HepG2 (cell line): ENCODE measurements around the gene ZNF333. TPM values are rescaled to one million over a fixed set of nuclear protein-coding genes. Genes with fewer than 3 reads are reported as not detected.

Experiments used
- ELF4 ChIP-seq: sonication (generic); formaldehyde crosslinking; IDR thresholded peaks from 2 replicates; pipeline ENCODE4 v1.5.0; 2020; ENCODE audit warnings: missing genetic modification reagents, mild to moderate bottlenecking, moderate library complexity, borderline replicate concordance
- KAT7 ChIP-seq: IDR thresholded peaks from 2 replicates; pipeline ENCODE4 v1.6.1; 2018; ENCODE audit warnings: borderline replicate concordance, missing compliant biosample characterization
- KLF16 ChIP-seq, 2 experiments: sonication (generic) in 1 of 2; formaldehyde crosslinking in 1 of 2; IDR thresholded peaks; 2 replicates each; pipeline versions ENCODE4 v1.6.1 to v1.8.0; 2016 to 2023; ENCODE audit warnings: missing genetic modification reagents in 2 of 2, missing compliant biosample characterization in 1 of 2
- MTF1 ChIP-seq: sonication (generic); formaldehyde crosslinking; IDR thresholded peaks from 2 replicates; pipeline ENCODE4 v1.5.0; 2020; ENCODE audit warnings: missing genetic modification reagents
- RBFOX2 ChIP-seq: fragments of 200-400 bp; formaldehyde crosslinking; IDR thresholded peaks from 2 replicates; pipeline ENCODE4 v1.6.1; 2017; ENCODE audit warnings: low read depth, mild to moderate bottlenecking, low read length
- SALL2 ChIP-seq: sonication (generic); formaldehyde crosslinking; IDR thresholded peaks from 2 replicates; pipeline ENCODE4 v1.8.1; 2023; ENCODE audit warnings: mild to moderate bottlenecking, missing genetic modification reagents, inconsistent platforms
- TCF7L2 ChIP-seq: IDR thresholded peaks from 2 replicates; pipeline ENCODE4 v1.6.1; 2011; ENCODE audit warnings: mild to moderate bottlenecking, low read depth, low read length, moderate library complexity
- TERF1 ChIP-seq: sonication (generic); formaldehyde crosslinking; IDR thresholded peaks from 2 replicates; pipeline ENCODE4 v1.8.0; 2022; ENCODE audit warnings: mild to moderate bottlenecking, missing genetic modification reagents, moderate library complexity
- ZFX ChIP-seq: sonication (generic); formaldehyde crosslinking; IDR thresholded peaks from 2 replicates; pipeline ENCODE4 v1.4.0; 2020; ENCODE audit warnings: mild to moderate bottlenecking, low read depth, missing genetic modification reagents, moderate library complexity
- ZMYM3 ChIP-seq: sonication (generic); formaldehyde crosslinking; IDR thresholded peaks from 2 replicates; pipeline ENCODE4 v1.5.1; 2020; ENCODE audit warnings: mild to moderate bottlenecking, missing genetic modification reagents
- ZNF263 ChIP-seq: sonication (generic); formaldehyde crosslinking; IDR thresholded peaks from 2 replicates; pipeline ENCODE4 v1.4.0; 2020; ENCODE audit warnings: missing genetic modification reagents
- ZNF646 ChIP-seq: sonication (generic); formaldehyde crosslinking; IDR thresholded peaks from 2 replicates; pipeline ENCODE4 v1.9.0; 2021; ENCODE audit warnings: mild to moderate bottlenecking, missing genetic modification reagents
- ZNF737 ChIP-seq: sonication (generic); formaldehyde crosslinking; IDR thresholded peaks from 2 replicates; pipeline ENCODE4 v1.5.0; 2020; ENCODE audit warnings: missing genetic modification reagents, mild to moderate bottlenecking, borderline replicate concordance
- ZNF746 ChIP-seq: sonication (generic); formaldehyde crosslinking; IDR thresholded peaks from 2 replicates; pipeline ENCODE4 v1.8.0; 2022; ENCODE audit warnings: mild to moderate bottlenecking, missing genetic modification reagents
- polyA plus RNA-seq, 8 experiments: library from polyadenylated mRNA; depleted of rRNA in 3 of 8; stranded (reverse) in 7 of 8; unstranded in 1 of 8; fragments of >200 nt; fragmentation: Illumina TruSeq in 4 of 8; extraction: Trizol in 4 of 8; gene quantifications; 2 replicates each; pipeline versions ENCODE4 v1.2.1 to v1.2.3, GENCODE V29; 2011 to 2016; ENCODE audit warnings: low read depth in 4 of 8, missing spikeins in 1 of 8, mixed read lengths in 1 of 8; ENCODE audit not compliant: insufficient read depth in 1 of 8
- total RNA-seq, 5 experiments: library from RNA; depleted of rRNA; stranded (reverse); fragments of >200 nt; fragmentation: Illumina TruSeq; extraction: Trizol; gene quantifications; 2 replicates each; pipeline ENCODE4 v1.2.3, GENCODE V29; 2016; ENCODE audit warnings: low read depth in 1 of 5
- TF ChIP-seq, protein P1 (sequence below): sonication (generic); formaldehyde crosslinking; IDR thresholded peaks from 2 replicates; pipeline ENCODE4 v1.8.1; 2023; ENCODE audit warnings: mild to moderate bottlenecking, missing genetic modification reagents
- TF ChIP-seq, protein P2 (sequence below): IDR thresholded peaks from 2 replicates; pipeline ENCODE4 v1.6.1; 2016; ENCODE audit warnings: missing biosample characterization, missing genetic modification reagents, low read depth
- TF ChIP-seq, protein P3 (sequence below): sonication (generic); formaldehyde crosslinking; IDR thresholded peaks from 2 replicates; pipeline ENCODE4 v1.5.0; 2020; ENCODE audit warnings: missing genetic modification reagents, mild to moderate bottlenecking, borderline replicate concordance

ZNF333 gene
- total and polyA plus RNA-seq, 2 of the 13 experiments (the other 11 are each of a cell fraction or from before 2014, with no cell fraction given): 3.4 to 6.4 TPM

- TF ChIP-seq MTF1 (CRISPR knock-in tag) (no peak), KAT7 (CRISPR knock-in tag) (no peak), ZFX (CRISPR knock-in tag) (peak; percentile 83), SALL2 (0 out of 2 replicates have a peak, but pooled peaks have one; percentile 13), TCF7L2 (no peak), ZNF737 (CRISPR knock-in tag) (no peak), ZNF263 (CRISPR knock-in tag) (no peak), ELF4 (no peak), KLF16 (CRISPR knock-in tag; IDR thresholded peaks at IDR 0.05) (no peak), ZNF646 (CRISPR knock-in tag) (no peak), TERF1 (CRISPR knock-in tag) (no peak), ZMYM3 (CRISPR knock-in tag) (no peak), ZNF746 (CRISPR knock-in tag) (no peak), RBFOX2 (peak; percentile 92)
- TF ChIP-seq, protein P1, sequence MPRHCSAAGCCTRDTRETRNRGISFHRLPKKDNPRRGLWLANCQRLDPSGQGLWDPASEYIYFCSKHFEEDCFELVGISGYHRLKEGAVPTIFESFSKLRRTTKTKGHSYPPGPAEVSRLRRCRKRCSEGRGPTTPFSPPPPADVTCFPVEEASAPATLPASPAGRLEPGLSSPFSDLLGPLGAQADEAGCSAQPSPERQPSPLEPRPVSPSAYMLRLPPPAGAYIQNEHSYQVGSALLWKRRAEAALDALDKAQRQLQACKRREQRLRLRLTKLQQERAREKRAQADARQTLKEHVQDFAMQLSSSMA (CRISPR knock-in tag): no peak
- TF ChIP-seq, protein P2, sequence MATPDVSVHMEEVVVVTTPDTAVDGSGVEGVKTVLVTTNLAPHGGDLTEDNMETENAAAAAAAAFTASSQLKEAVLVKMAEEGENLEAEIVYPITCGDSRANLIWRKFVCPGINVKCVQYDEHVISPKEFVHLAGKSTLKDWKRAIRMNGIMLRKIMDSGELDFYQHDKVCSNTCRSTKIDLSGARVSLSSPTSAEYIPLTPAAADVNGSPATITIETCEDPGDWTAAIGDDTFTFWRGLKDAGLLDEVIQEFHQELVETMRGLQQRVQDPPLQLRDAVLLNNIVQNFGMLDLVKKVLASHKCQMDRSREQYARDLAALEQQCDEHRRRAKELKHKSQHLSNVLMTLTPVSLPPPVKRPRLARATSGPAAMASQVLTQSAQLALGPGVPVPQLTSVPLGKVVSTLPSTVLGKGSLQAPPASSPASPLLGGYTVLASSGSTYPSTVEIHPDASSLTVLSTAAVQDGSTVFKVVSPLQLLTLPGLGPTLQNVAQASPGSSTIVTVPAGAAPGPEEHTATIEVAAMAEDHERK (CRISPR knock-in tag): peak; percentile 61; the same call in 1 of the 2 replicates
- TF ChIP-seq, protein P3, sequence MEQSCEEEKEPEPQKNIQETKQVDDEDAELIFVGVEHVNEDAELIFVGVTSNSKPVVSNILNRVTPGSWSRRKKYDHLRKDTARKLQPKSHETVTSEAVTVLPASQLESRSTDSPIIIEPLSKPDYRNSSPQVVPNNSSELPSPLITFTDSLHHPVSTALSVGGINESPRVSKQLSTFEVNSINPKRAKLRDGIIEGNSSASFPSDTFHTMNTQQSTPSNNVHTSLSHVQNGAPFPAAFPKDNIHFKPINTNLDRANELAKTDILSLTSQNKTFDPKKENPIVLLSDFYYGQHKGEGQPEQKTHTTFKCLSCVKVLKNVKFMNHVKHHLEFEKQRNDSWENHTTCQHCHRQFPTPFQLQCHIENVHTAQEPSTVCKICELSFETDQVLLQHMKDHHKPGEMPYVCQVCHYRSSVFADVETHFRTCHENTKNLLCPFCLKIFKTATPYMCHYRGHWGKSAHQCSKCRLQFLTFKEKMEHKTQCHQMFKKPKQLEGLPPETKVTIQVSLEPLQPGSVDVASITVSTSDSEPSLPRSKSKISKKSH: no peak
These were observed at the start of gene ZNF333 (continued) for GRCh38 chr19:14689598-14690503.
